GM21390 (cell line): ENCODE results near the gene ATP8A2.

Experiments
- ATAC-seq: cut with Tn5 transposase; IDR thresholded peaks from one replicate; pipeline ENCODE4 v1.9.1; 2021; ENCODE audit not compliant: unreplicated experiment

Gene ATP8A2

DNA sequence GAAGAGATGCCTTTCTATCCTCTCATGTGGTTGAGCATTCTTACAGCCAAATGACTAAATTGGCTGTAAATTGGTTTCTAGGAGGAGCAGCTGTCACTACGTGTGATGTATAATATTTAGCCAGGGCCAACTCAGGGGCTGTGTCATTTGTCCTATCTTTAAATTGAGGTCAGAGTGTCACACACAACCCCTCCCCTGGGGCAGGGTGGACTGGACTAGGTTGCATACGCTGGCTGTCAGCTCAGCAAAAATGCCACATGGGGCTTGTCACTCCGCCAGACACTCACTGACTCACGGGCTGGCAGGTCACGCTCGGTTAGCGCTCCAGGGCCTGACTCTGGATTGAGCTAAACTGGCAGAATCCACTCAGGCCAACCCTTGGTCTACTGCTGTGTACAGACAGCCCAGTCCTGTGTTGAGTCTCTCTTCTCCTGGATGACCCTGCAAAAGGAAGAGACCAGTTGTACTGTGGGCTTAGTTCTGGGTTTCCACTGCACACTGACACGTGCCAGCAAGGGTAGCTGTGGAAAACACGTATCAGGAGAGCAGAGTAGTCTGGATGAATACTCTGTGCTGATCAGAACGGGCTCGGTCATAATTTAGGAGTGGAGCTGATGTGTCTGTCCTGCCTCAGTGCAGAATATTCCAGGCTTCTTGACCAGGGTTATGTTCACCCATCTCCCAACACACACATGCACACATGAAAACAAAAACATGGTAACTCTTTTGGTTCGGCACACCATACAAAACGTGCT, 650.9 kb downstream of the ATP8A2 start:
- no peak for ATAC-seq

DNA sequence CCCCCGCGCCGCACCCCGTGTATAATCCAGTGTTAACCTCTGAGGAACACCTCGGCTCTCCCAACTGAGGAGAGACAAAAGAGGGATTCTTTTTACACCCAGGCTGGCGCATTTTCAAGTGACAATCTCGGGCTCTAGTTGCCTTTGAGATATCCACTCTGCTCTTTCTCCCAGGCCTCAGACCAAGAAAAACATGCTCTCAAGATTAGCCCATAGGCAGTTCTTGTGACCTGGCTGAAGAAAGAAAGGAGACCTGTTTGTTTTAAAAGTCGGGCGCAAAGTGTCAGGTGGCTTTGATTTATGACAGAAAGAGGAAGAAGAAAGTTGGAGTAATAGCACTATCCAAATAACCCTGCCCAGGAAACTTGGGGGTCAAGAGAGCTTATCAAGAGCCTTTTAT, 652.8 kb downstream of the ATP8A2 start:
- no peak for ATAC-seq

DNA sequence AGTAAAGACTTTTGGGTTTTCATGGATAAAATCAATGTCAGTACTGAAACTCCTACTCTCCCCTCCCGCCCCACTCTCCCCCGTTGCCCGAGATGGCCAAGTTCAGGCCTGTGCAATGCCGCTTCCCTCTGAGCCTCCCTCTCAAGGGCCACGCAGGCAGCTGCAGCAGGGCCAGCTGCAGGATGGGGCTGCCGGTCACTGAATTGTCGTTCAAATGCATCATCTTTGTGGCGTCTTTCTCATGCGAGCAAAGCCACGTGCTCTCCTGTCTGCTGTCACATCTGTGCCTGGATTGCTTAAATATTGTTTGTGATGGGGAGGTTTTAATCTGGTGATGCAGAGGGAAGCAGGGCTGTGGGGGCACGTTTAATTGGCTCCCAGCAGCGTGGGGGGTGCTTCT, 653.4 kb downstream of the ATP8A2 start:
- ATAC-seq, result no peak

DNA sequence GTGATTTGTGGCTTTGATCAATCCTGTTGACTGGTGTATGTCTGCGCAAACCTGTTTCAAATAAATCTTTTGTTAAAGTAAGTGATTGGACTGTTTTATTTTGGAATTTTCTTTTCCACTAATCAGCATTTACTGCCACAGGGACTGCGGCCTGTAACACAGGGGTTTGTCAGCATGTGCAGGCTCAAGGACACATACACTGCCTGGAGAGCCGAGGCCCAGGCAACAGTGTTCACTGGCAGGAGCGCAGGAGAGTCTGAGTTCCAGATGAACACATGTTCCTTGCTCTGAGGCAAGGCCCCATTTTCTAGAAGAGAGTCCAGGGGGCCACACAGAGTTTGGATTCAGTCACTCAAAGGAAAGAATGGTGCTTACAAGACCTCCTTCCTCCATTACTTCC, 654.0 kb downstream of the ATP8A2 start:
- no peak for ATAC-seq

DNA sequence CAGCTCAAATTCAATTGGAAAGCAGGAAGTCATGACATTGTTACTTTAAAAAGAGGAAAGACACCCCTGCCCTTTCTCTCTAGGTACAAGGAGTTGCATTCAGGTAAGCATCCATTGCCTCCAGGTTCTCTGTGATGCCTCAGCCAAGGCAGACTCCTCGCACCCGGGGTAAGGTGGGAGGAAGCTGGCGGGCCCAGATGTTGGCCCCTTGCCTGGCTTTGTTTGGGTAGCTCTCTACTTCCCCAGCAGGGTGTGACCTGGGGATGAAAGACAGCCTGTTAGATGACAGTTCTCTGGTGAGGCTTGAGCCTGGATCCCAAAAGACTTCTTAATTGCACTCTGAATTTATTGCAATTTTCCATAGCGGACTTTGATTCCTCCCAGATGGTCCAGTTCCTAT, 654.4 kb downstream of the ATP8A2 start:
- ATAC-seq, result no peak

DNA sequence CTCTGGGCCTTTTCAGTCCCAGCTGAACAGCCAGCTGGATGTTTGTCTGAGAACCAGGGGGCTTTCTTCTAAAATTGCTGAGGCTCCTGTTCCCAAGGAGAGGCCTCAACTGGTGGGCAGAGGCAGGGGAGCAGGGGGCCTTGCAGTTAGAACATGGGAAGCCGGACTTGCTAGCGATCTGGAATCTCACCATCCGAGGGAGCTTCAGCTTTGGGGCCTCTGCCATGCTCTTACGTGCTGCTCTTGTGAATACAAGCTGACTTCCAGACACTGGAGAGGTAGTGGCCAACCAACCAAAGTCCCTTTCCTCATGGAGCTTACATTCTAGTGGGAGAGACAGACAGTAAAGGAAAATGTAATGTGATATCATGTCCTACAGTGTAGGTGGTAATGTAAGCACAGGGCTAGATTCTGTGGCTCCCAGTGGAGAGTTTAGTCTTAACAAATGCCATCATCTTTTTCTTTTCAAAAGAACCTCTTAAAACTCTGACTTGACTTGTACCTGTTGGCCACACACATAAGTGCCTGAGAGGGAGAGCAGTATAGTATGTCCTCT, 657.9 kb downstream of the ATP8A2 start:
- ATAC-seq, result no peak

DNA sequence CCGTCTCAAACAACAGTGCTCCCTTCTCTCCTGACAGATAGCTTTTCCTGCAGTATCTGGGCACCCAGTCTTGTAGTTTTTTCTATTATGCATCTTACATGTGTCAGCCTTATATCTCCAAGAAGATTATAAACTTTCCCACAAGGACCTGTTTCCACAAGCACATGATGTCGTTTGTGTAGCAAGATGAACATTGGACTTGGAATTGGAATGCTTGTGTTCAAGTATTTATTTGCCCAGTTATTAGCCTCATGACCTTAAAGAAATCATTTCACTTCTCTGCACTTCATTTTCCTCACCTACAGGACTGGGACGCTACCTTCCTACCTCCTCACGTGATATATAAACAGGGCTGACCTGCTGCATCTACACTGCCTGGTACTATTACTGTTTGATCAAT, 658.6 kb downstream of the ATP8A2 start:
- no peak for ATAC-seq

DNA sequence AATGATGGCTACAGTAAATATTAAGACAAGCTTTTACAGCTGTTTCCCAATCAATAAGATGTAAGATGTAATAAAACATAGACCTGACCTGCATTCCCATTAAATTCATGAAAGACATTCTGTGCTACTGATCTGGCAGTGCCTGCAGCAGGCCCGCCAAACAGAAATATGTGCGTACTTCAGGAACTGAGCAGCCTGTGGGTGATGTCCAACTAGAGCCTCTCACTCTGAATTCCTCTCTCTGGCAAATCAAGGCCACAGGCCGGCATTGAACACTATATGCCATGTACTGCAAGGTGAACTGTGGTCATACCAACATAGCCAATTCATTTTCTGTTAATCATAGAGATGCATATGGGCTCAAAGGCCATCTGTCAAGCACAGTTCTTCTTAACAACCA, 662.2 kb downstream of the ATP8A2 start:
- ATAC-seq, result no peak

DNA sequence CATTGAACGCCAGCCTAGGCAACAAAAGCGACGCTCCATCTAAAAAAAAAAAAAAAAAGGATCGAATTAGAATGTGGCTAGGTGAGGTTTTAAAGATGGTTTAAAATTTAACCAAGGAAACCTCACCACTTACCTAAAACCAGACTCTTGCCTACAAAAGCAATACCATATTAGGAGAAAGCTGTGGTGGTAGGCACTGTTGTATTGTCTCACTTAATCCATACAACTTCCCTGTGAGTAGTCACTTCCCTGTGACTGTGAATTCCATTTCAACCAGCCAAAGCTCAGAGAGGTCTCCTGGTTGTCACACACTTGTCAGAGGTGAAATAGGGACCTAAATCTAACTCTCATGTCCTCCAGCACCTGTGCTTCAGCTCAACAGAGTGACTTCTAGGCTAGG, 664.6 kb downstream of the ATP8A2 start:
- ATAC-seq, result no peak

DNA sequence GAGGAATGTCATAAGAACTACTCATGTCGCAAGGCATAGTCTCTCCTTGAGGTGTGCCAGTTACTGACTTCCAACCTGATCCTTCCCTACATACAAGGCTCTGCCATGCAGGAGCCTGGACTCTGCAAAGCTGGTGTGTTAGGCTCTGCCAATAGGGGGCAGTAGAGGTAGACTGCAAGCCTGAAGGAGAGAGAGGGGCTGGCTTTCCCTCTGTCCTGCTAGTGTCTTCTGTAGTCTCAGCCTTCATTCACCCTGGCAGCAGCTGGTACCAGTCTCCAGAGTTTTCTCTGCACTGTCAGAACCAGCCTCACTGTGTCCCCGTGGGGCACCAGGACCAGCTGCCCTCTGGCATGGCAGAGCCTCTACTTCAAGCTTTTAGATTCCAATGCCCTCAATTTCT, 665.5 kb downstream of the ATP8A2 start:
- ATAC-seq, result no peak

DNA sequence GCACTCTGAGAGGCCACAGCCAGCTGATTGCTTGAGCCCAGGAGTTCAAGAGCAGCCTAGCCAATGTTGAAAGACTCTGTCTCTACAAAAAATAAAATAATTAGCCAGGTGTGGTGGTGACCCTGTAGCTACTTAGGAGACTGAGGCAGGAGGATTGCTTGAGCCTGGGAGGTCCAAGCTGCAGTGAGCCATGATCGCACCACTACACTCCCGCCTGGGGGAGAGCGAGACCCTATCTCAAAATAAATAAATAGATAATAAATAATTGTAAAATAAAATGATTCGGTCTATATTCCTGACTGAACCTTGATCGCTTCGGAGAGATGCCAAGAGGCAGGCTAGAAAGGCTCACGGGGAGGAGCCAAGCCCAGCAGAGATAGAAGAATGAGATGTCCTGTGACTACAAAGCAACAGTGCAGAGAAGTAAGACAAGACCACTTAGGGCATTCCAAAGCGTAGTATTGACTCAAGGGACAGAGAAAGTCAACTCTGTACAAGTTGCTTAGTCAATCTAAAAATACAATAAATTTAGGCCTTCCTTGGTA, 667.2 kb downstream of the ATP8A2 start:
- no peak for ATAC-seq

DNA sequence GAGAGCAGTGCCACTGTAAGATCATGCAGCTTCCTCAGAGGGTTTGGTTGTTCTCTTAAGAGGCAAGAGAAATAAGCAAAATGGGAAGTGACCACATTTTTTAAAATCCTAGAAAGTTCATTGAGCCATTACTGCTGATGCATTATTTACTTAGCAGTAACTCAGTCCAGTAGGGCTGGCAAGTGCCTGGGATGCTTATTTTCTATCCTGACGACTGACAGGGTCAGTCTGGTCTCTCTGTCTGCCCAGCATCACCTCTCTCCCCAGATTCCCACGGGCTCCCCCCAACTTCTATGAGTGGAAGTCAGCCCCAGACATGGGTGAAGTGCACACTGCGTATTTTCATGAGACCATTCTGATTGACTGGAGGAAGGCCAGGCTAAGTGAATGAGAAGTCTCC, 669.7 kb downstream of the ATP8A2 start:
- ATAC-seq, result no peak

DNA sequence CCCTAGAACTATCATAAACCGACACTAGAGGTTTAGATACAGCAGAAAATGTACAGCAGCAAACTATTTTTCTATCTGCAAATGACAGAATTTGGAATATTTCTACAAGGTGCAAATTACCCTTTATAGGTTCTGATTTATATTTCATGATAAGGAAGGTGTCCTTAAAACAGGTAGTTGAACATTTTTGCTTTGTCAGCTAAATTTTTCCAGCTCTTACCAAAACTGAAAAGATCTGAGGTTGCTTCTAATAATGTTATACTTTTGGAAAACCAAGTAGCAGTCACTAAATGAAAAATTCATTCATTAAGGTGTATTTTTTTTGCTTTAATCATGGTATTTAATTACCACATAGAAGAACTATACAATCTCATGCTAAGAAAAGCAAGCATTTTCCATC, 671.0 kb downstream of the ATP8A2 start:
- no peak for ATAC-seq

DNA sequence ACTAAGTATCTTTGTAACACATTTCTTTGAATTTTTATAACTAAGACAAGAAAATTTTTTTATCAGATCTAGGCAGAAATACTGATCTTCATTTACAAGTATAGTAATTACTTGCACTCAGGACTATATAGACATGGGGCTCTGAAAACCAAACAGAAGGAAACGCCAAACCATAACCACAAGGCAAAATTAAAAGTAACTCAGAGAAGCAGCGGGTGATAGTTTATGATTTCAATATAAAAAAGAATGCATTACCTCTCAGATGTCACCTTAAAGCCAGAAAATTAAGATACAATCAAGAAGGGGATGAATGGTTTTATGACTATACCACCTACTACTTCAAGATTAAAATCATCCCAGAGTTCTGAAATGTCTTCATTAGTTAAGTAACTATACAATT, 673.4 kb downstream of the ATP8A2 start:
- no peak for ATAC-seq

DNA sequence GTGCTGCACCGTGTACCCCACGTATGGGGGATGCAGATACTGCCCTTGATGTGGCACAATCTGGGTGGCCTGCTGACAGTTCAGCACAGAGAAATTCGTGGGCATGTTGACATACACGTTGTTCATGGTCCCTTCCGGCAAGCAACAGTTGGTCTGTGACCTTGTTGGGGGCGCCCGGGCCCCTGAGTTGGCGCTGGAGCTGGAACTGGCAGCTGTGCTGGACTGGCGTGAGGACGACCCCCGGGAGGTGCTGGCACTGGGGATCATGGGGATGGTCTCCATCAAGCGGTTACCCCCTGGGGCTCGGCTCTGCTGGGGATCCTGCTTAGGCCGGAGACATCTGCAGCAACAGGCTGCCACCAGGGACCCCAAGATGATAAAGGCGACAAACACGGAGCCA, 674.9 kb downstream of the ATP8A2 start:
- ATAC-seq, result no peak

DNA sequence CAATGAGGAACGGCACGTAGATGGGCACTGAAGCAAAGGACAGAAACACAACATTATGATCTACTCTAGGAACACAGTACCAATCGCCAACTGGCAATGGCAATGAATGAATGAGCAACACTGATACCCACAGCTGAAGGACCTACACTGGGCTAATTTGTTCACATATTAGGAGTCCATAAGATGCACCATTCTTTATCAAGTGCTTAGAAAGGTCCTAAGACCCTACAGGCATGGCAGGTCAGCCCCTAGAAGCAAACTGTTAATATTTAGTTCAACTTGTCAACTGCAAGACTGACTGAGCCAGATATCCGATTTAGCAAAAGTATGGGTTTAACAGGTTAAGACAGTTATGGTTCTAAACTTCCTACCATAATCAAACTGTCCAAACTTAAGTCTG, 675.3 kb downstream of the ATP8A2 start:
- no peak for ATAC-seq

DNA sequence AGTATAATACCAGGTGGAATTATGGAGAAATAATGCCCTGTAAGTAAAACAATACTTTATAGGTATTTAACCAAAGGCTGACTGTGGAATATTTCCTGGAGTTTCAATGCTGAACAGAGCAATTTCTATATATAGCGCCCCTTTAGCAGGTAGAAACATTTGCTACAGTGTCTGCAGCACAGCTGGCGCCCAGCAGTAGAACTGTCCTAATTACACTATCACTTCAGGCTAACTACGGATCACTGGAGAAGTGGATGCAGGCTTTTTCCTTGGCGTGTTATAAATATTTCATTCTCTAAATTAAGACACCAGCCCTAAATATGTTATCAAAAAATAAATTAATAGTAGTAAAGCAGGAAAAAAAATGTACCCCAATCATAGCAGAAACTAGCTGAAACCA, 677.0 kb downstream of the ATP8A2 start:
- no peak for ATAC-seq

DNA sequence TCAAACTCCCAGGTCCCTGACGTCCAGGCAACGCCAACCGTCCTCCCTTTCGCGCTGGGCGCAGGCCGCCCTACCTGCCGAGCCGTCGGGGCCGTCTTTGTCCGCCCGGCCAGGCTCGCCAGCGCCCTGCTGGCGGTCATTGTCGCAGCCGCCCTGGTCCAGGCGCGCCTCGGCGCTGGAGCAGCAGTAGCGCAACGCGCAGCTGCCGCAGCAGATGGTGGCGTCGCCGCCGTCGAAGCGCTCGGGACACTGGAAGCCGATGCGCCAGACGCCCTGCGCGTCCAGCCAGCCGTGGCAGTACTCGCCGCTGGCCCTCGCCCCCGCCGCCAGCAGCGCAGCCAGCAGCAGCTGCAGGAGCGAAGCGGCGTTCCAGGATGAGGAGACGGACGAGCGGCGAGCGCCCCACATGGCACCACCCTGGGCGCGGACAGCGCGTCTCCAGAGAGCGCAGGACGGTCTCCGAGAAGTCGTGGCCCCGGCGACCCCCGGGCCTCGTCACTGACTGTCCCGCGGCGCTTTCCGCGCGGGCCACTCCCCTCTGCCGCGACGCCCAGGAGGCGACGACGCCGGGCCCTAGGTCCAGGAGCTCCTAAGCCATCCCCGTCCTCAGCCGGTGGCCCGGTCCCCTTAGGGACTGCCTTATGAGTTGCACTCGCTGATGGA, 678.9 kb downstream of the ATP8A2 start:
- ATAC-seq, result no peak

DNA sequence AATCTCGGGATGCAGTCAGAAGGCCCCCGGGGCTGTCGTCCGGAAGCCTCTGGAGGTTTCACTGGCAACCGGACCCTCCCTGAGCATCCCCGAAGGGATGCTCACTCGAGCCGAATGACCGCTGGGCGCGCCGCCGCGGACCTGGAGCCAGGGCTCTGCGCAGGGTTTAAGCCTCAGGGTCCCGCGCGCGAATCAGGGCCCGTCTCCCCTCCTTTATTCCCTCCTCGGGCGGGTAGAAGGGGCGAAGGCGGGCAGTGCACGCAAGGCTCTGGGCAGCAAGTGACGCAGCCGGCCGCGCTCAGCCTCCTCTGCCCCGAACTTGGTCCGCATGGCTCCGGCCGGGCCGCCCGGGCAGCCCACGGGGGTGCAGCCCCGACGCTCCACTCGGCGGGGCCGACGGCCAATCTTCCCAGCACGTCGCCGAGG, 679.5 kb downstream of the ATP8A2 start:
- ATAC-seq, result no peak

DNA sequence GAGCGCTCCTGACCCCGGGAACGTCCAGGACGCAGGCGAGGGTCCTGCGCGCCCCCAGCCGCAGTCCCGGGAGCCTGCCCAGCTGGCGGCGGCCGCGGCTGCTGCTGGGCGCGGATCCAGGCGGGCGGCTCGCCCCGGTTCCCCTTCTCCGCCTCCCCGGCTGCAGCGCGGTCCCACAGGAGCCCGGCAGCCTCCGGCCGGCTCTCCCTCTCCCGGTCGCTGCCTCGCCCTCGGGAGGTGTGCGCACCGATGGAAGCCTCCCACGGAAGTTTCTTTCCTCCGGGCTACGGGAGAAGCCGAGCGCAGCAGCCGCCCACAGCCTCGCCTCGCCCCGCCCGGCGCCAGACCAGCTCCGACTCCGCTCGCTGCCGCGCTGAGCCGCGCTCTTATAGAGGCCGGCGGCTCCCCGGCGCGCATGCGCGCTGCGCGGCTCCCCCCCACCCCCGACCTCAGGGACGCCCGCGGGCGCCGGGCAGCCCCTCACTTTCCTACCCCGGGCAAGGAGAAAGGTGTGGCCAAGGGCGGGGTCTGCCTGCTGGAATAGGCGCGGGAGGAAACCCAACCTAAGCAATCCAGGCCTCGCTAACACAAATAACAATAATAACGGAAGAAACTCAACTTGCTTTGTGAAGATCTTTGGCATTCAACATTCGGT, 680.0 kb downstream of the ATP8A2 start, which contains the start of gene SHISA2:
TSS of gene SHISA2 (minus strand) at position 360 of the 655 bp plus-strand sequence. CDS start 1,041 bp downstream, outside the sequence.
- ATAC-seq, result no peak

DNA sequence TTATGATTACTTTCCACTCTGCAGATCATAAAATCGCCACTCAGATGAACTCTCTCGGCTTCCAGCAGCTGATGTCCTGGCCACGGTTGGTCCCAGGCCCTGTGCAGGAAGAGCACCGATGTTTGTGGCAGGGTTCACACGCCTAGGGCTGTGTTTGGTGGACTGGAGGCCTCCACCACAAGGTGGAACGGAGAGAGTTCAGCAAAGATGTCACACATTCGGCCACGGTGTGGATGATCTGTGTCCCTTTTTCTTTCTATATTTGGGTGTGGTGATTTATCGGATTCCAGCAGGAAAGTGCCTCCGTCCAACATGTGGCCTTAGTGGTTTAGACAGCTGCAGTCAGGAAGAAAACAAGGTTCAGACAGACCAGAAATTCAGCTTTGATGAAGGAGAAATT, 680.6 kb downstream of the ATP8A2 start:
- no peak for ATAC-seq
